ENCODE results near the gene AGMO. TPM values are rescaled to one million over a fixed set of nuclear protein-coding genes. Genes with fewer than 3 reads are reported as not detected.

Gene AGMO
- polyA plus RNA-seq, 2 of the 4 experiments (the other 2 are of a cell fraction): 2.6 to 7.9 TPM

DNA sequence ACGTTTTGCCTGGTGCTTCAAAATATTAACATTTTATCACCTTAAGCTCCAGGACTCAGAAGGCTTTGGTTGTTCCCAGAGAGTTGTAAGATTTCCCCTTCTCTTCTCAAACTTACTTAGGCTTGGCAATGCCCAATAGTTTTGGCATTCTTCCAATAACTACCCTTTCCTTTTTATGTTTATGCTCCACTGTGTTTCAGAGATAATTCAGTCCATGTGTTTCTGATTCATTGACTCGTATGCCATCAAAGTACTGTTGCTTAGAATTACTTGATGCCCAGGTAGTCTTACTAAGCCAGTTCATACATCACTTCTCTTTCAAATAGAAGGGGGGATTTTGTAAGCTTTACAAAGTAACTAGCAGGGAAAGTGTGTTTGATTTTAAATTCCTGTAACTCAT, 66.6 kb downstream of the AGMO start:
- POLR2A ChIA-PET: no interaction called here
- H3K4me1 ChIP-seq: no peaks in the 10 kb centered on the region
- WGBS (ENCODE audit: missing lambda C conversion rate): 28% methylated on average over 2 of the region's 2 CpGs
- CTCF ChIA-PET: interaction anchor here (0.7 kb wide), 1 partner anchor 14 kb away, joined by 4 read pairs; no protein-coding TSS in a partner anchor
- no peak overlapping the region for H3K4me3 ChIP-seq
- no peak for TF ChIP-seq ZSCAN20 (CRISPR knock-in tag; IDR thresholded peaks at IDR 0.05)
- no peak for TF ChIP-seq JUN (IDR thresholded peaks at IDR 0.05)
- TF ChIP-seq HOXA7 (CRISPR knock-in tag; IDR thresholded peaks at IDR 0.05): no peak
- no peak for TF ChIP-seq GATA3 (IDR thresholded peaks at IDR 0.05; ENCODE audit: borderline replicate concordance)
- no peak for TF ChIP-seq RFX5 (IDR thresholded peaks at IDR 0.05)
- no peak for TF ChIP-seq SREBF2 (IDR thresholded peaks at IDR 0.05)
- TF ChIP-seq, protein P1, sequence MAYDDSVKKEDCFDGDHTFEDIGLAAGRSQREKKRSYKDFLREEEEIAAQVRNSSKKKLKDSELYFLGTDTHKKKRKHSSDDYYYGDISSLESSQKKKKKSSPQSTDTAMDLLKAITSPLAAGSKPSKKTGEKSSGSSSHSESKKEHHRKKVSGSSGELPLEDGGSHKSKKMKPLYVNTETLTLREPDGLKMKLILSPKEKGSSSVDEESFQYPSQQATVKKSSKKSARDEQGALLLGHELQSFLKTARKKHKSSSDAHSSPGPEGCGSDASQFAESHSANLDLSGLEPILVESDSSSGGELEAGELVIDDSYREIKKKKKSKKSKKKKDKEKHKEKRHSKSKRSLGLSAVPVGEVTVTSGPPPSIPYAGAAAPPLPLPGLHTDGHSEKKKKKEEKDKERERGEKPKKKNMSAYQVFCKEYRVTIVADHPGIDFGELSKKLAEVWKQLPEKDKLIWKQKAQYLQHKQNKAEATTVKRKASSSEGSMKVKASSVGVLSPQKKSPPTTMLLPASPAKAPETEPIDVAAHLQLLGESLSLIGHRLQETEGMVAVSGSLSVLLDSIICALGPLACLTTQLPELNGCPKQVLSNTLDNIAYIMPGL (CRISPR knock-in tag; IDR thresholded peaks at IDR 0.05; ENCODE audit: borderline replicate concordance): no peak
- TF ChIP-seq HOXB13 (CRISPR knock-in tag; IDR thresholded peaks at IDR 0.05; ENCODE audit: low read depth): no peak
- no peak for TF ChIP-seq ZFP36 (IDR thresholded peaks at IDR 0.05; ENCODE audit: borderline replicate concordance, partially characterized antibody)
- TF ChIP-seq, protein P2, sequence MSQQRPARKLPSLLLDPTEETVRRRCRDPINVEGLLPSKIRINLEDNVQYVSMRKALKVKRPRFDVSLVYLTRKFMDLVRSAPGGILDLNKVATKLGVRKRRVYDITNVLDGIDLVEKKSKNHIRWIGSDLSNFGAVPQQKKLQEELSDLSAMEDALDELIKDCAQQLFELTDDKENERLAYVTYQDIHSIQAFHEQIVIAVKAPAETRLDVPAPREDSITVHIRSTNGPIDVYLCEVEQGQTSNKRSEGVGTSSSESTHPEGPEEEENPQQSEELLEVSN (IDR thresholded peaks at IDR 0.05; ENCODE audit: borderline replicate concordance, low read depth): no peak
- H3K4me2 ChIP-seq: no peak overlapping the region
- no peaks in the 10 kb centered on the region for H3K9me3 ChIP-seq
- ATAC-seq (no peak), FAIRE-seq (no peak), DNase-seq (ENCODE audit: low read depth in 1 of 2, low spot score in 1 of 2) (no peak)
- H3K27ac ChIP-seq: no peak overlapping the region

DNA sequence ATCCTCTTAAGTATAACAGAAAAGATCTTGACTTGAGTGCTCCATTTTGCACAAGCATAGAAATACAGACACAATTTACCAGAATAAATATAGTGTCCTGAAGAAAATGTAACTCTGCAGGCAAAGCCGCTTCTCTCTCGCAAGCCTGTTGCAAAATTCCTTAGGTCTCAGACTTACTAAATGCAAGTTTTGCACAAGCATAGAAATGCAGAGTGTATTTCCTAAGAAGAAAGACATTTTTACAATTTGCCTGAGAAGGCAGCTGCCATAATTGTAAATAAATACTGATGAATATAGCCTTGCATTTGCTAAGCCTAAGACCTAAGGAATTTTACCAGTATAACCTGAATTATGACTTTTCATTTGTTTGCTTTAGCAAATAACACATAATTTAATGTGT, 67.1 kb downstream of the AGMO start:
- DNase-seq (ENCODE audit: low read depth in 1 of 2, low spot score in 1 of 2): no peak
- H3K9me3 ChIP-seq: no peaks in the 10 kb centered on the region
- ChIA-PET CTCF (interaction anchor here (0.7 kb wide), 1 partner anchor 14 kb away, joined by 4 read pairs; no protein-coding TSS in a partner anchor), POLR2A (no interaction called here)
- no peak overlapping the region for H3K4me3 ChIP-seq
- WGBS (ENCODE audit: missing lambda C conversion rate): 24% methylated on average over 2 of the region's 2 CpGs
- TF ChIP-seq MAFK (IDR thresholded peaks at IDR 0.05; ENCODE audit: partially characterized antibody) (no peak), EHMT2 (IDR thresholded peaks at IDR 0.05; ENCODE audit: low read depth) (no peak)
- TF ChIP-seq, protein P3, sequence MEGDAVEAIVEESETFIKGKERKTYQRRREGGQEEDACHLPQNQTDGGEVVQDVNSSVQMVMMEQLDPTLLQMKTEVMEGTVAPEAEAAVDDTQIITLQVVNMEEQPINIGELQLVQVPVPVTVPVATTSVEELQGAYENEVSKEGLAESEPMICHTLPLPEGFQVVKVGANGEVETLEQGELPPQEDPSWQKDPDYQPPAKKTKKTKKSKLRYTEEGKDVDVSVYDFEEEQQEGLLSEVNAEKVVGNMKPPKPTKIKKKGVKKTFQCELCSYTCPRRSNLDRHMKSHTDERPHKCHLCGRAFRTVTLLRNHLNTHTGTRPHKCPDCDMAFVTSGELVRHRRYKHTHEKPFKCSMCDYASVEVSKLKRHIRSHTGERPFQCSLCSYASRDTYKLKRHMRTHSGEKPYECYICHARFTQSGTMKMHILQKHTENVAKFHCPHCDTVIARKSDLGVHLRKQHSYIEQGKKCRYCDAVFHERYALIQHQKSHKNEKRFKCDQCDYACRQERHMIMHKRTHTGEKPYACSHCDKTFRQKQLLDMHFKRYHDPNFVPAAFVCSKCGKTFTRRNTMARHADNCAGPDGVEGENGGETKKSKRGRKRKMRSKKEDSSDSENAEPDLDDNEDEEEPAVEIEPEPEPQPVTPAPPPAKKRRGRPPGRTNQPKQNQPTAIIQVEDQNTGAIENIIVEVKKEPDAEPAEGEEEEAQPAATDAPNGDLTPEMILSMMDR (IDR thresholded peaks at IDR 0.05): no peak
- no peaks in the 10 kb centered on the region for H3K4me1 ChIP-seq
- H3K4me2 ChIP-seq: no peak overlapping the region
- no peak for FAIRE-seq
- no peak for ATAC-seq
- H3K27ac ChIP-seq: no peak overlapping the region

DNA sequence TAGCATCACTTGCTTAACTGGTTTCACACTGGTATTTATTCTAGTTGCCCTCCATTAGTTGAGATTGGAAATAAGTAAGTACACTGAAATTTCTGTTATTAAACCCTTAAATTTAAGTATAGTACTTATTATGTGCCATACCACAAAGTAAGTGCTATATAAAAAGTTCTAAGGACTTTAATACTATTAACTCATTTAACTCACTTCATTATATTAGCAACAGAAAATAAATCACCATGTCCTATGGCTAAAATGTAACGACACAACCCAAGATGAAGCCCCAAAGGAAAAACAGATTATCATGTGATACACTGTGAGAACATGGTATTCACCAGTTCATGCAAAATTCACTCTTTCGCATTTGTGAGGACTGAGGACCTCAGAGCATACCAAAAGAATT, 70.5 kb downstream of the AGMO start:
- Histone ChIP-seq H3K9me3 (no peaks in the 10 kb centered on the region), H3K27ac (no peak overlapping the region), H3K4me1 (no peaks in the 10 kb centered on the region), H3K4me2 (no peak overlapping the region), H3K4me3 (no peak overlapping the region)
- TF ChIP-seq, protein P2 (IDR thresholded peaks at IDR 0.05; ENCODE audit: borderline replicate concordance, low read depth): no peak
- TF ChIP-seq NR3C1 (IDR thresholded peaks at IDR 0.05): no peak
- TF ChIP-seq RARB (CRISPR knock-in tag; IDR thresholded peaks at IDR 0.05): no peak
- no peak for TF ChIP-seq CHD2 (IDR thresholded peaks at IDR 0.05; ENCODE audit: low read length, partially characterized antibody)
- TF ChIP-seq RAD21 (conservative IDR thresholded peaks at IDR 0.05 in 1 of 2, IDR thresholded peaks at IDR 0.05 in 1 of 2): no peak
- TF ChIP-seq JUNB (IDR thresholded peaks at IDR 0.05): no peak
- no peak for TF ChIP-seq EHF (CRISPR knock-in tag; IDR thresholded peaks at IDR 0.05)
- POLR2A ChIA-PET: no interaction called here
- FAIRE-seq (no peak), ATAC-seq (no peak), DNase-seq (ENCODE audit: low read depth in 1 of 2, low spot score in 1 of 2) (no peak)
- CTCF ChIA-PET: no interaction called here
- WGBS (ENCODE audit: missing lambda C conversion rate): 30% methylated on average over 2 of the region's 2 CpGs
